DMS153 treated with DMSO at 0.1 percent for 48 hours (cell line): ENCODE data around the gene PARP12.

Source experiments
- DNase-seq: peaks from one replicate; lab custom pipeline; 2025; ENCODE audit not compliant: unreplicated experiment; lab: John Stamatoyannopoulos, UW

The PARP12 gene

DNA sequence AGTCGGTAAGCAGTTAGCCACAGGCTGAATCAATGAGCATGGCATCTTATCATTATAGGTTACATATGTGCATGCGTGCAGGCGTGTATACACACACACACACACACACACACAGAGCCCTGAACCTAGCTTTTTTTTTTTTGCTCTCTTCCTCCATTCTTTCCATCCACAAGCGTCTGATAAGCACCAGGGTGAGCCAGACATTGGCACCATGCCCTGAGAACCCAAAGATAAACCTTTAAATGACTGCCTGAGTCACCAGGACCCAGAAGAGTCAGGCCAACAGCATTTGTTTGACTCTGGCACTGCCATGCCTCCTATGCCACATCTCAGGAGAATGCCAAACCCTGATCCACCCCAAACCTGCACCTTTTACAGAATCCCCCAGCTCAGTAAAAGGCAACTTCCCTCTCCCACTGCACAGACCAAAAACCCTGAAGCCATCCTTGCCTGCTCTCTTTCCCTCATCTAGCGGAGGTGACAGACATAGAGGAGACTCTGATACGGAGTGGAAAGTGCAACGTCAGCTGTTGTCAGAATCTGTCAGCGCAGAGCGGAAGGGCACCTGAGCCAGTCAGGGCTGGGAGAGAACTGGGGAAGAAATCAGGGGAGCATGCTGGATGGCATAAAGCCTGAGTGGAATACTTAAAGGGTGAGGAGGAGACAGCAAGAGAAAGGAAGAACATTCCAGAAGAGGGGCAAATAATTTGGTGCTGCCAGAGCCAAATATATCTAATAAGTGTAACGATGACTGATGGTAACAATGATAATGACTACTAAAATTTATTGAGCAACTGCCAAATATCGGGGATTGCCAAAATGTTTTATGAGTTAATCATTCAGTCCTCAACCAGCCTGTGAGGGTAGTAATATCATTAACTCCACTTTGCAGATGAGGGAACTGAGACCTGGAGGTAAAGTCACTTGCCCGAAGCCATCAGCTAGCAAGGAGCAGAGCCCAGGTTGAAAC is 3.2 kb downstream of the PARP12 start:
- DNase-seq: peak; percentile 47

DNA sequence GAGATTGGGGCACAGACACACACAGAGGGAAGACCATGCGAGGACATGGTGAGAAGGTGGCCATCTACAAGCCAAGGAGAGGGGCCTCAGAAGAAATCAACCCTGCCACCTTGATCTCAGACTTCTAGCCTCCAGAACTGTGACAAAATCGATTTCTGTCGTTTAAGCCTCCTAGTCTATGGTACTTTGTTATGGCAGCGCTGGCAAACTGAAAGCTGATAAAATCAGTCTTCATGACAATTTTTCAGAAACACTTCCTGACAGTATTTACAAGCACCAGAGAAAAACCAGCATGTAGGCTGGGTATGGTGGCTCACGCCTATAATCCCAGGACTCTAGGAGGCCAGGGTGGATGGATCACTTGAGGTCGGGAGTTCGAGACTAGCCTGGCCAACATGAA is 4.2 kb downstream of the PARP12 start:
- DNase-seq: no peak

DNA sequence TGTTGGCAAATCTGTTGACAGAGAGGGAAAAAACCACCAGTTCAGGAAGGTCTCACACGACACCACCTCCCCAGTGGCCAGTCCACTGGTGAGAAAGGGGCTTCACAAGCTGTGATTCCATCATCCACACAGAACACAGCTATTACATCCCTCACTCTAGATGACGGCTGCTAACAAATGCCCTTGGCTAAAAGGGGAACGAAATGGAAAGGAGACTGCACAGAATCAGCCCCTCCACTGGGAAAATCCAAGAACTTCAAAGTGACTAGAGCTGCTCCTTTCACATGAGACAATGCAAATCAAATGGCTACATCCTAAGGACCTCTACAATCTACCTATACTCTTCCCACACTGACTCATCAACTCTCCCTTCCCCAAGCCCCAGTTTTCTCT is 5.6 kb downstream of the PARP12 start:
- DNase-seq: no peak

DNA sequence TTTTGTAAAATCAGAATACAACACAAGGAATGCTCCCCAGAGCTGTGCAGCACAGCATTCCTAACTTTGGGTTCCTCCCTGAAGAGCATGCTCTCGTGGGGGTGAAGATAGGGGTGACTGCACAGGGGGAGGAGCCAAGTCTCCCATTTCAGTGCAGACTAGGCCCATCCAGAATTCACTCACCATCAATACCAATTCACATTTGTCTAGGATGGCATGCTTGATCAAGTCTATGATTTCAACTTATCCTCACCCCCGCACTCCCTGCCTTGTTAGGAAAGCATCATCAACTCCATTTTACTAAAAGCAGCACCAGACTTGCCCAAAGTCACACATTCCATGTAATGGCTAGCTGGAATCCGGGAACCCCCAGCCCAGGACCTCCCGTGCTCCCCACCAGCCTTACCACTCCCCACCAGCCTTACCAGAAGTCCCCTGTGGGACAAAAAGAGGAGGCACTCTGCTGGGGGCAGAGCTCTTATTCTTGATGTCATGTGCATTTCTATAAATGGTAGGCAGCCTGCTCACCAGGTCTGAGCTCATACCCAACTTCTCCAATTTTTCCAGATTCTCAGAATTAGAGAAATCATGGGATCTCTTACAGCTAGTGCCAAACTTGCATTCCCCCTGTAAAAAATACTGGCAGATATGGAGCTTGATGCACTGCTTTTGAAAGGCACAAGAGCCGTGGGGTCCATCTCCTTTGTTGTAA is 6.2 kb downstream of the PARP12 start:
- DNase-seq: no peak

DNA sequence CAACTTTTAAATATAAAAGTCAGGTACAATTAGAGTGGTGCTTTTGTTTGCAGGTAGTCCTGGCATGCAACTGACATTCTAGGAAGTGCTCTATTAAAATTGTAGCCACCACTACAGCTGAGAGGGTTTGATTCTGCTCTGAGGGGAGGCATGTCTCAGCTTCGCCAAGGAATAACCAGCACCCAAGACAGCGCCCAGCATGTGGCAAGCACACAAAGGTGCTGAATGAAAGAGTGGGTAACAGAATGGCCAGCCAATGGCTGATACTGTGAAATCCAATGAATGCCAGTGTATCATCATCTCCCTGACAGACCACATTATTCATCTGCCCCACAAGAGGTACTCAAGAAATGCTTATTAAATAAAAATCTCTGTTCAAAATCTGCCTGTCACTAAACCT is 6.9 kb downstream of the PARP12 start:
- no peak for DNase-seq

DNA sequence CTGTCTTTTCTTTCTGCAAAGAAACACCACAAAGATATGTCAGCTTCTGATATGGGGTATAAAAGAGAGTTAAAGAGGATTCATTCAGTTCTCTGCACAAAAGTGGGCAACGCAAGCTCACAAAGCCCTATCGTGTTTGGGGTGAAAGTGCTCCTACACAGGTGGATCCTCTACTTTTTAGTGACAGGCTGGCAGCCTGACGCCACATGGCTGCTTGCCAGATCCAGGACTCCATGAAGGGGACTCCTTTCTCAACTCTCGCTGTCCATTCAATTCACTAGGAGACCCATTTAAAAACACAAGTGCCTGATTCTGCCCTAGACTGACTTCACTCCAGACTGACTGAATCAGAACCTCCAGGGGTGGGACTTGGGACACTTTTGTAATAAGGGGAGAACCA is 8.0 kb downstream of the PARP12 start:
- DNase-seq: no peak

DNA sequence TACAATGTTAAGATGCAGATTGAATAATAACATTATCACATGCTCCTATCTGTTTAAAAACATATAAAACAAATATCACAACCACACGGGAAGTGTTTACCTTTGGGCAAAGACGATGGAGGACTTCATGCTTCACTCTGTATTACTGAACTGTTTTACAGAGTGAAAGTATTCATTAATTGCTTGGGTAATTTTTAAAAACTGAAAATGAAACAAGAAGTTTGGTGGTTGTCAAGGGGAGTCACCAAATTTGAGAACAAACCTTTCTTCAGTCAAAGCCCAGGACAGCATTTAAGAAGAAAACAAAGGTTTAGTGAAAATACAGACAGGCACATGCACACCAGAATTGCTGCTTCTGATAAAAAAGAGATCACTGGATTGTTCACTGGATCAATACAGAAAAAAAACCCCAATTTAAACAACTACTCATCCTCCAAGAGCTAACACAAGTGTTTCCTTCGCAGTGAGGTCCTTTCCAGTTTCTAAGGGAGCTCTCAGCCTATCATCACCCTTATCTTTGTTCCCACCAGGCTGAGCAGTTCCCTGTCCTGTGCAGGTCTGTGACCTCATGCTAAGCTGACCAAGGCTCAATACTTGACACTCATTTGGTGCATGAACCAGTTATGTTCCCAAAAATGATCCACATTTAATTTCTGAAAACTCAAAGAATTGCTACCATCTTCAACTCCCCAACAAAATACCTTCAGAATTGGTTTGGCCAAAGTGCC is 8.8 kb downstream of the PARP12 start:
- no peak for DNase-seq

DNA sequence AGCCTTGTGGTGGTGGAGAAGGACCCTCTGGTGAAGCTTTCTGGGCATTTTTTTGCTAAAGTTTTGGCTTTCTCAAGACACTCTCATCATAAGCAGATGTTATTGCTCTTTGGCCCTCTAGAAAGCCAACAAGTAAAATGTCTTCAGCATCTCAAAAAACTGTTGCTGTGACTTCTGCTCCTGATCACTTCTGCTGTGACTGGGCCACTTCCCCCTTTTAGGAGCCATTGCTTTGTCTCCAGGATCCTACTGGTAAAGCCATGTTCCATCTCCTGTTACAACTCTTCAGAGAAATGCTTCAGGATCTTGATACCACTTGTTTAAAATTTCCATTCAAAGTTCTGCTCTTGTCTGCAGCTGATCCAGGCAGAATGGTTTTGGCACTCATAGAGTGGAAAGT is 10.9 kb downstream of the PARP12 start:
- no peak for DNase-seq

DNA sequence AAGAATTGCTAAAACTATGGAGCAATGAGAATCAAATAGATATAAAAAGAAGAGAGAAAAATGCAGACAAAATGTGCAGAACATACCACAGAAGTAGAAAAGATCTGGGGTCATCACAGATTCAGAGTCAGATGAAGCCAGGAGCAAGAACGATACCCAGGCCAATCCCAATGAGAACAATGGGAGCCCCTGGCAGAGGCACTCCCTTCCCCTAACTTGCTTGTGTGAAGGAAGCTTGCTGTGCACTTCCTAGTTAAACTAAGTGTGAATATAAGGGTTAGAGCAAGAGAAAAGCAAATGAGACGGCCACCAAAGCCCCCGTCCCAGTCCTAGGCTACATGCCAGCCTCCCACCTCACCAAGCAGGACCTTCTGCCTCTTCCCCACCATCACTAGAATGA is 12.7 kb downstream of the PARP12 start:
- no peak for DNase-seq

DNA sequence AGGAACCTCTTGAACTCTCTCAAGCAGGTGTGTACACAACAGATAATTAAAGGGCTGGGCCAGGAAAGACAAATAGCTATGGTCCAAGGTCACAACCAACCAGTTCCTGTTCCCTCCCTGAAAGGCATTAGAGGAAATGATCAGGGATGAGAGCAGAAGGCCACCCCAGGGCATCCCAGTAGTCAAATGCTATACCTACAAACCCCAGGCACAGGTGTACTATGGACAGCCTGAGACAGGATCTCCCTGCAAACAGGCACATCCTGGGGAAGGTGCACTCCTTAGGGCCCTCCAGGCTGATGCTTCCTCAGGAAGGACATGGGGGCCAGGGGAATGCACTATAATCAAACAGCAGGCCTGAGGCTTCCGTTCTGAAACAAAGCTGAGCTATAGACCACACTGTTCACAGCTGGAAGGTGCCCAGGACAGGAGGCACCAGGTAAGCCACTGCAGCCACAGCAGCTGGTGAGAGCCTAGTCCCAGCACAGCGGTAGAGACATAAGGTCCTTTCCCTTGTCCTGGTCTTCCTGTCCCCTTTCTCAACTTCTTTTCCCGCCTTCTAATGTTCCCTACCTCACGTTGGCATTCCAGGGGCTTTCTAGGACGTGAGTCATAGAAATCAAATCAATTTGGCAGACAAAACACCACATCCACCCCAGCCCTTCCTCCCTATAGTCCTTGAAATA is 13.3 kb downstream of the PARP12 start:
- peak; percentile 2 for DNase-seq

DNA sequence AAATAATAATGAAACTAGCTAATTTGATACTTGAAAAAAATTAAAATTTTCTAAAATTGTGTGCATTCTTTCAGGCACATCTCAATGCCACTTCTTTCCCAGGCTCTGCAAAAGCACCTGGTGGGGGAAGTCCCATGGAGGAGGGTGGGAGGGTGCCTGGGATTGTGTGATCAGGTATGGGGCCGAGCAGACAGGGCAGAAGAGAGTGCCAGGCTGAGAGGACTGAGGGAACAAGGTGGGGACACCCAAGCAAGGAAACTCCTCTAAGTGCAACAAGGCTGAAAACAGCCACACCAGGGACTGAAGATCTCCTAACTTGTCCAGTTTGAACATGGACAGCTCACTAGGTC is 13.8 kb downstream of the PARP12 start:
- no peak for DNase-seq

DNA sequence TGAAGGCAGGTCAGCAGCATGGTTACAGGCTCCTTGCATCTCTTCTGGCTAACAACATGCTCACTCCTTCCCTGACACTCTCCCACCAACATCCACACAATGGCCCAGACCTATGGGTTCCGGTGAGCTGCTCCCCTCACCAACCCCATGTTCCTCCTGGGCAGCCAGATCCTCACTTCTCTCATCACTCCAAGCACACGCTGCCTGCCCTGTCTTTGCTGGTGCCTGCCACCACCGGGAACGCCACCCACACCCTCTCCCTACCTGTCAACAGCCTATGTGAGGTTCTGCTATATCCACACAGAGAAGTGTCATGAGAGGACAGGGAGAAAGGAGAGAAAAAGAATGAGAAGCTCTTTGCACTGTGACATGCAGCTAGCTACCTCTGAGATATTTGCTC is 14.6 kb downstream of the PARP12 start:
- no peak for DNase-seq

DNA sequence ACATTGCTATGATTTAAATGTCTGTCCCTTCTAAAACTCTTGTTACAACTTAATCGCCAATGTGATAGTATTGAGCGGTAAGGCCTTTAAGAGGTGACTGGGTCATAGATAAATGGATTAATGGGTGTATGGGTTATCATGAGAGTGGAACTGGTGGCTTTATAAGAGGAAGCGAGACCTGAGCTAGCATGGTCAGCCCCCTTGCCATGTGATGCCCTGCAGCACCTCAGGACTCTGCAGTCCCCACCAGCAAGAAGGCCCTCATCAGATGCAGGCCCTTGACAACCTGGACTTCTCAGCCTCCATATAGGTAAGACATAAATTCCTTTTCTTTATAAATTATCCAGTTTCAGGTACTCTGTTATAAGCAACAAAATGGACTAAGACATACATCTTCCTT is 15.6 kb downstream of the PARP12 start:
- no peak for DNase-seq

DNA sequence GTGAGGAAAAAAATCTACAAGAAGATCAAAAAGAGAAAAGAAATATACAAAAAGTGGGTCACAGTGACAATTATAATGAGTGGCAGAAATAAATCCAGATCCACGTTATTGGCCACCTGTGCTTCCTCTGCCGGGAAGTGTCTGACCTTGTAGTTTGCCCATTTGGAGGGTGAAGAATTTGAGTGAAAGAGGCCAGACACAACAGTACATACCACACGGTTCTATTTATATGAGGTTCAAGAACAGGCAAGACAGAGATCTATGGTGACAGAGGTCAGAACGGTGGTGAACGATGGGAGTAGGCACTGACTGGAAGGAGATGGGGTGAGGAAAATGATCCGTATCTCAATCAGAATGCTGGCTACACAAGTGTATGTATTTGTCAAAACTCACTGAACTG is 17.1 kb downstream of the PARP12 start:
- DNase-seq: no peak

DNA sequence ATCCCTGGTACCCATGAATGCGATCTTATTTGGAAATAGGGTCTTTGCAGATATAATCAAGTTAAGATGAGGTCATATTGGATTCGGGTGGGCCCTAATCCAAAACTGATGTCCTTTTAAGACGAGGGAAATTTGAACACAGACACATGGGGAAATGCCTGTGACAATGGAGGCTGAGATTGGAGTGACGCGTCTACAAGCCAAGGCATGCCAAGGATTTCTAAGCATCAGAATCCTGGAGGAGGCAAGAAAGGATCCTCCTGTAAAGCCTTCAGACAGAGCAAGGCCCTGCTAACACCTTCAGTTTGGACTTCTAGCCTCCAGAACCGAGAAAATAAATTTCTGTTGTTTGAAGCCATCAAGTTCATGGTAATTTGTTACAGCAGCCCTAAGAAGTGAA is 18.5 kb downstream of the PARP12 start:
- no peak for DNase-seq

DNA sequence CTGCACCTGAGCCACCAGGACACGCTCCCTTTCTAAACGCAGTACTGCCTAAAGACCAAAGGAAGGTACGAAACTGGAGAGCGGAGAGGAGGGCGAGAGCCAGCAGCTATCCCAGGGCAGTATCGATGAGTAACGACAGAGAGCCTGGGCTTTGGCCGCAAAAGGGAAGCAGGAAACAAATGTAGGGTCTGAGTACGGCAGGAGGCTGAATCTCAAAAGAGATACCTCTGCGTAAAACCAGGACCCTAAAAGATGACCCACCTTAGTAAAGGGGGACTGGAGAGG is 20.4 kb downstream of the PARP12 start:
- DNase-seq: no peak

DNA sequence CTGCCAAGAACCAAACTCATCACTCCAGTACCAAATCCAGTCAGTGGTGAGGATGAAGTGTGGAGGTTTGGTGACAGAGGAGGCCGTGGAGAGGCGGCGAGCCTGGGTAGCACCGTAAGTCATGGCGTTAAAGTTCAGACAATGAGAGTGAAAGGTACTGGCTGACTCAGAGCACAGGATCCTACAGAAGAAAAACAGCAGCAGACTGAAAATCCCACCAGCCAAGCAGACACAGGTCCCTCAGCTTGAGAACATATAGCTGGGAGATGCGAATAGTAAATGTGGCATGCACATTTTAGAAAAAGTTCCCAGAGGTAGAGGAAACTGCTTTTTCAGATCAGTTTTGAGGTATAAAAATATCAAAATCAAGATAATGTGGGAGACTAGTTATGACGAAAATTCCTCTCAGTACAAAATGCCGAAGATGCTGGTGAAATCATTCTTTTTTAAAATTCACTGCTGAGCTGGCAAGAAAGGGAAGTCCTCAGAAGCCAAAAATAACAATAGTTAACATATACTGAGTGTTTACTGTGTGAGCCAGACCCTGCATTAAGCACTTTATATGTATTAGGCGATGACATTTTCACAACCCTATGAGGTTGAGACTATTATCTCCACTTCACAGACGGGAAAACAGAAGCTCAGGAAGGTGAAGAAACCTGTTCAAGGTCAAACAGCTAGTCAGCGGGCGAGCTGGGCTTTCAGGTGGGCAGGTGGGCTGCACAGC is 20.9 kb downstream of the PARP12 start:
- no peak for DNase-seq

DNA sequence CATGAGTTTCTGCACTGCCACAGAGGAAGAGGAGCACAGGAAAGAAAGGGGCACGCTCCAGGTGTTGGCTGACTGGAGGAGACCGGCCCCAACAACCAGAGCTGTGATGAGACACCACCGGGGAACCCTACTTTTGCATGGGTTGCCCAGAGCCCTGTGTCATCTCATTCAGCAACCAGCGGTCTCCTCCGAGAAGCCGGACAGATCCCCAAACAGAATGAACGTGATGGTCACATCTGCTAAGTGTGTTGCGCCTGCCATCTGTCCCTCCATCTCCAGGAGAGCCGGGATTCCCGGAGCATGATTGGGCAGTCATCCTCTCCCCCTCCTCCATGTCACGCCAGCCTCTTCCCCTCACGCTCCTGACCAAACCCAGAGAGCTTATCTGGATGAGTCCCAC is 22.9 kb downstream of the PARP12 start:
- DNase-seq: no peak

DNA sequence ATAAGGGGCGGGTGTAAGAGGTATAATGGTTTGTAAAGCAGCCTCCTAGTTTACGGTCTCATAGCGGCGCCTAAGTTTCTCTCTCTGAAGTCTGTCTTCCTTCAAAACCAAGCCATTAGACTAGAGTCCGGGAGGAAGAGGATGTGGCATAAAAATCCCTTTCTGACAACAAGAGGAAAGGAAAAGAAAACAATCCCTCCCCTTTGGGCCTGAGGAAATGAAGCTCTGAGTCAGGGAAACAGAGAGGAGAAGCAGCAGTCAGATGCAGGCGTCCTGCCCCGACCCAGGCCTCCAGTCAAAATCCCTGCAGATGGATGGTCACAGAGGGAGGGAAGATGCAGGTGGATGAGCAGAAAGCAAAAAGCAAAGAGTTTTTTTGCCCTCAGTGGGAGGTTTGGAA is 23.7 kb downstream of the PARP12 start:
- no peak for DNase-seq

DNA sequence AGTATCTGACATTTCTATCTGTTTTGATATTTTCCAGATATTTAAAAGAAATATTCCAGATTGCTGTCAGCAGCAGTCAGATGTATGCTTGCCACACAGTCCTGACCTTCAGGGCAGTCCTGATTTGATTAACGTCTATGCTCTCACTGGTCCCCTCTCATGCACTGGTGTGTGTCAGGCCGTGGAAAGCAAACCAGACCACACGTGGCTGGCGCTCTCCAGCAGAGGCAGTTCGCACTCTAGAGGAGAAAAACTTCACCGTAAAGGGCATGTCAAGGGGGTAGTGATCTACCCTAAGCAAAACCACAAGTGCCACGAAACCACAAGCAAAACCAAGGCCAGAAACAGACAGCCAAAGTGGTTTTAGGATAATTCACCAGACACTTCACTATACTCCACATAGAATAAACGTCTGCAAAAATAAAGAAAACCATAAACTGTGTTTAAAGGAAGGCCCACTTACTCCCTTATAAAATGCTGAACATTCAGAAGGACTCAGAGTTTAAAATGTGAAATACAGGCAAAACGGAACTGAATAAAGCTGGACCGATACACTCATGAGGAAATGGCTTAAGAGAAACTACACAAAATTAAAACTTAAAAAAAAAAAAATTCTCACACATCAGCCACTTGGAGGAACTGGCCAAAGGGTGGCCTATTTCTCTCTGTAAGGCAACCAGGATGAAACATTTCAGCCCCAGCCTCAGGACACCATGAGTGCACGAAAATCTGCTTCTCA is 26.4 kb downstream of the PARP12 start:
- DNase-seq: no peak
